ENCODE data around the gene NCL.

Gene NCL

DNA sequence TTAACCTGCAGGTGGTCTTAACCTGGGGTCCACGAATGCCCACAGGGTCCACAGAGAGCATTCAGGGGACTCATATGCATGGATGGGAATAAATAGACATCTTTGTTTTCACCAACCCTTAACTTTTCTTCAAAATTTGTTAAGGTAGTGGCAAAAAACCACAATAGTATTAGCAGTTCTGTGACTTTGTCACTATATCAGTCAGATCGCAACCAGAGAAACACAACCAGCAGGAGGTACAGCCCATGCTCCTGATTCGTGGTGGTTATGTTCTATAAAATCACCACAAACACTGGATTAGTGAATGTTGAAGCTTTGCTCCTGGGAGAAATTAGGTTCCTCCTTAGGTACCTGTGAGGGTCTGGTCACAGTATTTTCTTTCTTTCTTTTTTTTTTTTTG is 37.2 kb downstream of the NCL start:
- no peaks in the 10 kb centered on the region for H3F3A ChIP-seq (ENCODE audit: control insufficient read depth, insufficient read depth)
- no peak overlapping the region for H3K4me3 ChIP-seq (ENCODE audit: low read length)
- H3K9me2 ChIP-seq (replicated peaks; ENCODE audit: control insufficient read depth, low read length): no peaks in the 10 kb centered on the region
- H4K20me1 ChIP-seq (ENCODE audit: control insufficient read depth, insufficient read depth, low read depth, low read length): no peaks in the 10 kb centered on the region
- H3K4me1 ChIP-seq (ENCODE audit: control insufficient read depth, low read length): no peaks in the 10 kb centered on the region
- H3K9me3 ChIP-seq (ENCODE audit: control insufficient read depth, insufficient read depth, low read length): peaks cover 12% of the 10 kb centered on the region
- no peak overlapping the region for H3K27ac ChIP-seq (ENCODE audit: low read depth, low read length)
- TF ChIP-seq EZH2phosphoT487 (IDR thresholded peaks at IDR 0.05; ENCODE audit: borderline replicate concordance, low read length): no peak
- TF ChIP-seq, protein P1, sequence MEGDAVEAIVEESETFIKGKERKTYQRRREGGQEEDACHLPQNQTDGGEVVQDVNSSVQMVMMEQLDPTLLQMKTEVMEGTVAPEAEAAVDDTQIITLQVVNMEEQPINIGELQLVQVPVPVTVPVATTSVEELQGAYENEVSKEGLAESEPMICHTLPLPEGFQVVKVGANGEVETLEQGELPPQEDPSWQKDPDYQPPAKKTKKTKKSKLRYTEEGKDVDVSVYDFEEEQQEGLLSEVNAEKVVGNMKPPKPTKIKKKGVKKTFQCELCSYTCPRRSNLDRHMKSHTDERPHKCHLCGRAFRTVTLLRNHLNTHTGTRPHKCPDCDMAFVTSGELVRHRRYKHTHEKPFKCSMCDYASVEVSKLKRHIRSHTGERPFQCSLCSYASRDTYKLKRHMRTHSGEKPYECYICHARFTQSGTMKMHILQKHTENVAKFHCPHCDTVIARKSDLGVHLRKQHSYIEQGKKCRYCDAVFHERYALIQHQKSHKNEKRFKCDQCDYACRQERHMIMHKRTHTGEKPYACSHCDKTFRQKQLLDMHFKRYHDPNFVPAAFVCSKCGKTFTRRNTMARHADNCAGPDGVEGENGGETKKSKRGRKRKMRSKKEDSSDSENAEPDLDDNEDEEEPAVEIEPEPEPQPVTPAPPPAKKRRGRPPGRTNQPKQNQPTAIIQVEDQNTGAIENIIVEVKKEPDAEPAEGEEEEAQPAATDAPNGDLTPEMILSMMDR (IDR thresholded peaks at IDR 0.05; ENCODE audit: low read depth, low read length, poor library complexity, severe bottlenecking): no peak
- no peaks in the 10 kb centered on the region for H3K79me2 ChIP-seq (ENCODE audit: control insufficient read depth, low read length)
- H3K36me3 ChIP-seq (ENCODE audit: control insufficient read depth, low read length): no peaks in the 10 kb centered on the region
- no peaks in the 10 kb centered on the region for H3K27me3 ChIP-seq (ENCODE audit: control insufficient read depth, low read length)
- no peak overlapping the region for H3K4me2 ChIP-seq (ENCODE audit: low read length)

DNA sequence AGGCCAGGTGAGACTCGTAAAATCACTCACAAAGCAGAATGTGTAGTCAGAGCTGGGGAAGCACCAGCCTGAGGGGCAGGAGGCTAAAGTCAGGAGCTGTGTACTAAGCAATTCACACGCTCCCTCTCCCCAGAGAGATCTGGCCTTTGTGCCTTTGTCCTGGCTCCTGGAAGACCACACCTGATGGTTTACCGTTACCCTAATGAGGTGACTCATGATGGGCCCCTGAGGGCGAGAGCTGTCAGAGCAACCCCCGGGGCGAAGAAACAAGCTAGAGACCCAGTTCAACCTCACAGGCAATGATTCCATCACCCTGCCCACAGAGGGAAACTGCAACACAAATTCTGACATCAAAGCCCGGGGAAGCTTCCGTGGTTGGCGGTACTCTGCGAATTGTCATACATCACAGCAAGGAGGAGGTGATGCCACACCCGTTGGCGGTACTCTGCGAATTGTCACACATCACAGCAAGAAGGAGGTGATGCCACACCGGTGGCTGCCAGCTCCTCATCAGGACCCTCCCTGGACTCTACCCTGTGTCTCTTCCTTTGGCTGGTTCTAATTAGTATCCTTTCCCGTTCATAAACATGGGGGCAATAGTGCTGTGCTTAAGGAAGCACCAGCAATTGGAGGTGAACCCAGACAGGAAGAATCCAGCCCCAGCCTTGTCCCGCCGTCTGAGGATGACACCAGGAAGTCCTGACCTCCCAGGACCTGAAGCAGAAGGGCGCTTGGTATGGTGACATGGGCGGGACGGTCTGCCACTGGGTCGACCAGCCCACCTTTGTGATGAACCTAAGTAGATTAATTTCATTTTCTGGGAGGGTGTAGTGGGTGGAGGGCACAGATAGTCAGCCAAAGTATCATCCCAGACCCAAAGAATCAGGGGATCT is 38.2 kb downstream of the NCL start:
- H3K9me3 ChIP-seq (ENCODE audit: control insufficient read depth, insufficient read depth, low read length): peaks cover 4% of the 10 kb centered on the region
- H3K9me2 ChIP-seq (replicated peaks; ENCODE audit: control insufficient read depth, low read length): no peaks in the 10 kb centered on the region

GRCh38 chr2:231425291-231425810 is 38.9 kb downstream of the NCL start:
- TF ChIP-seq EZH2phosphoT487 (IDR thresholded peaks at IDR 0.05; ENCODE audit: borderline replicate concordance, low read length): no peak
- TF ChIP-seq, protein P1 (IDR thresholded peaks at IDR 0.05; ENCODE audit: low read depth, low read length, poor library complexity, severe bottlenecking): no peak
- H3K27ac ChIP-seq (ENCODE audit: low read depth, low read length): no peak overlapping the region

More for the DNA sequence above, 38.2 kb downstream of the NCL start:
- TF ChIP-seq, protein P1 (IDR thresholded peaks at IDR 0.05; ENCODE audit: low read depth, low read length, poor library complexity, severe bottlenecking): no peak
- TF ChIP-seq EZH2phosphoT487 (IDR thresholded peaks at IDR 0.05; ENCODE audit: borderline replicate concordance, low read length): no peak
- Histone ChIP-seq H3K79me2 (ENCODE audit: control insufficient read depth, low read length) (no peaks in the 10 kb centered on the region), H3K27ac (ENCODE audit: low read depth, low read length) (no peak overlapping the region), H3K27me3 (ENCODE audit: control insufficient read depth, low read length) (no peaks in the 10 kb centered on the region; the same call in 1 of the 2 replicates), H3K4me2 (ENCODE audit: low read length) (no peak overlapping the region), H3K4me3 (ENCODE audit: low read length) (no peak overlapping the region), H3K36me3 (ENCODE audit: control insufficient read depth, low read length) (no peaks in the 10 kb centered on the region), H3F3A (ENCODE audit: control insufficient read depth, insufficient read depth) (no peaks in the 10 kb centered on the region), H4K20me1 (ENCODE audit: control insufficient read depth, insufficient read depth, low read depth, low read length) (no peaks in the 10 kb centered on the region; the same call in 1 of the 2 replicates), H3K4me1 (ENCODE audit: control insufficient read depth, low read length) (no peaks in the 10 kb centered on the region)

More at GRCh38 chr2:231425291-231425810, 38.9 kb downstream of the NCL start:
- no peak overlapping the region for H3K4me3 ChIP-seq (ENCODE audit: low read length)
- no peaks in the 10 kb centered on the region; the same call in 1 of the 2 replicates for H3K27me3 ChIP-seq (ENCODE audit: control insufficient read depth, low read length)
- H3K4me2 ChIP-seq (ENCODE audit: low read length): no peak overlapping the region
- no peaks in the 10 kb centered on the region for H3F3A ChIP-seq (ENCODE audit: control insufficient read depth, insufficient read depth)
- H3K4me1 ChIP-seq (ENCODE audit: control insufficient read depth, low read length): no peaks in the 10 kb centered on the region
- no peaks in the 10 kb centered on the region for H3K79me2 ChIP-seq (ENCODE audit: control insufficient read depth, low read length)
- no peaks in the 10 kb centered on the region for H3K36me3 ChIP-seq (ENCODE audit: control insufficient read depth, low read length)
- H3K9me2 ChIP-seq (replicated peaks; ENCODE audit: control insufficient read depth, low read length): no peaks in the 10 kb centered on the region
- H3K9me3 ChIP-seq (ENCODE audit: control insufficient read depth, insufficient read depth, low read length): peaks cover 3% of the 10 kb centered on the region
- no peaks in the 10 kb centered on the region; the same call in 1 of the 2 replicates for H4K20me1 ChIP-seq (ENCODE audit: control insufficient read depth, insufficient read depth, low read depth, low read length)

All from DOHH2 (cell line).